MM.1S (cell line): Measurements from ENCODE around the gene CHSY1.

Experiments used
- DNase-seq: peaks from one replicate; pipeline ENCODE4 v3.0.0-alpha.2; 2015
- H2AFZ ChIP-seq: fragments of 300-600 bp; sonication (generic); 2 replicates; pipeline ENCODE4 v1.6.0; 2016; ENCODE audit warnings: antibody characterized with exemption, low read length
- H3F3A ChIP-seq: fragments of 300-600 bp; sonication (generic); 2 replicates; pipeline ENCODE4 v1.6.1; 2016; ENCODE audit warnings: mild to moderate bottlenecking, antibody characterized with exemption, low read length, moderate library complexity, mixed read lengths; ENCODE audit not compliant: insufficient read depth
- H3K27ac ChIP-seq: fragments of 300-600 bp; sonication (generic); 2 replicates; pipeline ENCODE4 v1.5.1; 2016; ENCODE audit warnings: mild to moderate bottlenecking, low read length
- H3K27me3 ChIP-seq: fragments of 300-600 bp; sonication (generic); replicated peaks from 2 replicates; pipeline ENCODE4 v1.6.0; 2016; ENCODE audit warnings: low read length; ENCODE audit not compliant: insufficient read depth
- H3K36me3 ChIP-seq: fragments of 300-600 bp; sonication (generic); replicated peaks from 2 replicates; pipeline ENCODE4 v1.6.1; 2016; ENCODE audit warnings: mild to moderate bottlenecking, low read length, mixed read lengths; ENCODE audit not compliant: insufficient read depth
- H3K4me1 ChIP-seq: fragments of 300-600 bp; sonication (generic); 2 replicates; pipeline ENCODE4 v1.6.1; 2016; ENCODE audit warnings: low read length, mixed read lengths
- H3K4me2 ChIP-seq: fragments of 300-600 bp; sonication (generic); 2 replicates; pipeline ENCODE4 v1.6.0; 2016; ENCODE audit warnings: low read depth, low read length
- H3K4me3 ChIP-seq: fragments of 300-600 bp; sonication (generic); 2 replicates; pipeline ENCODE4 v1.5.1; 2016; ENCODE audit warnings: low read length, mixed read lengths
- H3K79me2 ChIP-seq: fragments of 300-600 bp; sonication (generic); 2 replicates; pipeline ENCODE4 v1.6.1; 2016; ENCODE audit warnings: mixed run types, low read length, mixed read lengths
- H3K9ac ChIP-seq: fragments of 300-600 bp; sonication (generic); 2 replicates; pipeline ENCODE4 v1.6.1; 2016; ENCODE audit warnings: low read length, mixed read lengths
- H3K9me2 ChIP-seq: fragments of 300-600 bp; sonication (generic); replicated peaks from 2 replicates; pipeline ENCODE4 v1.6.1; 2016; ENCODE audit warnings: mild to moderate bottlenecking, low read length, mixed read lengths; ENCODE audit not compliant: insufficient read depth
- H3K9me3 ChIP-seq: fragments of 300-600 bp; sonication (generic); replicated peaks from 2 replicates; pipeline ENCODE4 v1.6.1; 2016; ENCODE audit warnings: mild to moderate bottlenecking, low read length, mixed read lengths; ENCODE audit not compliant: insufficient read depth
- H4K20me1 ChIP-seq: fragments of 300-600 bp; sonication (generic); 2 replicates; pipeline ENCODE4 v1.6.1; 2016; ENCODE audit warnings: mild to moderate bottlenecking, low read length, moderate library complexity, mixed read lengths; ENCODE audit not compliant: insufficient read depth
- EZH2 ChIP-seq: fragments of 300-600 bp; sonication (generic); optimal IDR thresholded peaks from 2 replicates; pipeline ENCODE3; 2017; ENCODE audit warnings: low read depth, mild to moderate bottlenecking, antibody characterized with exemption, low read length, mixed read lengths
- EZH2phosphoT487 ChIP-seq: fragments of 300-600 bp; sonication (generic); IDR thresholded peaks from 2 replicates; pipeline ENCODE4 v1.6.1; 2018; ENCODE audit warnings: antibody characterized with exemption, low read length
- TF ChIP-seq, protein P1 (sequence below): fragments of 300-600 bp; sonication (generic); IDR thresholded peaks from 2 replicates; pipeline ENCODE4 v1.5.1; 2016; ENCODE audit warnings: antibody characterized with exemption, low read length, mixed read lengths

Gene CHSY1

DNA sequence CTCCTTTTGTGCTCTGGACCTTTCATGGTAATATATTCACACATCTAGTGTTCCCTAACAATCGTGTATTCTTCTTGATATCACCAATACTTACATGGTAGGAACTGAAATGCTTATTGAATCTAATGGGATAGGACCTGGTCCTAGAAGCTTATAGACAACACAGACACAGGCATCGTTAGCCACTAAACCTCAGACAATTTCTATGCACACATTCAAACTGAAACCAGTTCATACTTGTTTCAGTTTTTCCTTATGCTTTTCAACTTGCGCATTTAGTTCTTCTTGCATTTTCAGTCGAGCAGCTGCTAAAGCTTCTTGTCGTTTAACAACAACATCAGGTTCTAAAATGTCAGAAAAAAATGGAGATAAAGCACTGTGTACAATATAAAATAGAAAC lies 23.2 kb upstream of the CHSY1 start:
- Histone ChIP-seq H3K4me2 (peak overlapping the region; percentile 75), H3K36me3 (peaks cover 40% of the 10 kb centered on the region), H3F3A (peaks cover 45% of the 10 kb centered on the region), H3K79me2 (peaks cover 49% of the 10 kb centered on the region), H3K9ac (peak overlapping the region; percentile 99), H3K27ac (peak overlapping the region; percentile 90), H3K9me3 (no peaks in the 10 kb centered on the region), H2AFZ (no peak overlapping the region), H3K9me2 (no peaks in the 10 kb centered on the region), H3K4me3 (peak overlapping the region; percentile 97; the same call in 1 of the 2 replicates), H4K20me1 (no peaks in the 10 kb centered on the region), H3K27me3 (no peaks in the 10 kb centered on the region), H3K4me1 (peaks cover 13% of the 10 kb centered on the region)
- TF ChIP-seq EZH2 (no peak), EZH2phosphoT487 (no peak)
- TF ChIP-seq, protein P1, sequence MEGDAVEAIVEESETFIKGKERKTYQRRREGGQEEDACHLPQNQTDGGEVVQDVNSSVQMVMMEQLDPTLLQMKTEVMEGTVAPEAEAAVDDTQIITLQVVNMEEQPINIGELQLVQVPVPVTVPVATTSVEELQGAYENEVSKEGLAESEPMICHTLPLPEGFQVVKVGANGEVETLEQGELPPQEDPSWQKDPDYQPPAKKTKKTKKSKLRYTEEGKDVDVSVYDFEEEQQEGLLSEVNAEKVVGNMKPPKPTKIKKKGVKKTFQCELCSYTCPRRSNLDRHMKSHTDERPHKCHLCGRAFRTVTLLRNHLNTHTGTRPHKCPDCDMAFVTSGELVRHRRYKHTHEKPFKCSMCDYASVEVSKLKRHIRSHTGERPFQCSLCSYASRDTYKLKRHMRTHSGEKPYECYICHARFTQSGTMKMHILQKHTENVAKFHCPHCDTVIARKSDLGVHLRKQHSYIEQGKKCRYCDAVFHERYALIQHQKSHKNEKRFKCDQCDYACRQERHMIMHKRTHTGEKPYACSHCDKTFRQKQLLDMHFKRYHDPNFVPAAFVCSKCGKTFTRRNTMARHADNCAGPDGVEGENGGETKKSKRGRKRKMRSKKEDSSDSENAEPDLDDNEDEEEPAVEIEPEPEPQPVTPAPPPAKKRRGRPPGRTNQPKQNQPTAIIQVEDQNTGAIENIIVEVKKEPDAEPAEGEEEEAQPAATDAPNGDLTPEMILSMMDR, result no peak
- DNase-seq, result peak; percentile 83

DNA sequence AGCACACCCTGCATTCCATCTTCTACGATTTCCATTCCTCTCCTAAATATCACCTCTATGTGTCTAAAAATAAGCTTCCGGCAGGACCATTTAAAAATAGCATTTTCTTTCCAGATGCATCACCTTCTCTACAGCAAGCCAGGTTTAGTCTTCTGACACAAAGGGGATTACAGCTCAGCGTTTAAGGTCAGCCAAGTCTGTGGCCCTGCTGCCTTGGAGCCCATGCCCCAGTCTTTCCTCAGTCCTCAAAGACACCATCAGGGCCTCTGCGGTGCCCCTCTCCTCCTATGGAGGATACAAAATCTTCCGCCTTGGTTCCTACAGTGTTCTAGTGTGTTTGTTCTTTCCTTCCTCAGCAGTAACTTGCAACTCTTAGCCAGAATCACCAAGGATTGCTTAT lies 21.7 kb upstream of the CHSY1 start:
- Histone ChIP-seq H3K9me2 (no peaks in the 10 kb centered on the region), H3K27ac (no peak overlapping the region), H3K4me2 (no peak overlapping the region), H3K36me3 (peaks cover 38% of the 10 kb centered on the region), H2AFZ (no peak overlapping the region), H3K79me2 (peaks cover 49% of the 10 kb centered on the region), H3K9me3 (no peaks in the 10 kb centered on the region), H3K9ac (no peak overlapping the region), H3K4me3 (no peak overlapping the region), H3K4me1 (peaks cover 13% of the 10 kb centered on the region), H3K27me3 (no peaks in the 10 kb centered on the region), H4K20me1 (no peaks in the 10 kb centered on the region), H3F3A (peaks cover 38% of the 10 kb centered on the region)
- no peak for DNase-seq
- TF ChIP-seq, protein P1, result no peak
- TF ChIP-seq EZH2, result no peak
- TF ChIP-seq EZH2phosphoT487, result no peak

DNA sequence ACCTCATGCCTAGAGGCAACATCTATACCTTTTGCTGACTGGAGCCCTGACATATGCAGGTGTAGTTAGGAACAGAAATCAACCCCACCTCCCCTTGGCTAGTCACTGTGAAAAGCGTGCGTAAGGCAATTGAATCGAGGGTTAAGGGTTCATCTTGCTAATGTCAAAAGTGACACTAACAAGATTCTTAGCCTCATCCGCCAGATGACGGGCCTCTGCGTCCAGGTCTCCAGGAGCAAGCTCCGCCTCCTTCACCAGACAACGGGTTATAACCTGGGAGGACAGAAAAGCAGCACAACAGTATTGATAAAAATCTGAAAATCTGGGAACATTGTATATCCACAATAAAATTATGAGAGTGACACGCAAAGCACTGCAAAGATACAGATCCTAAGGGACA lies 20.7 kb upstream of the CHSY1 start:
- Histone ChIP-seq H2AFZ (no peak overlapping the region), H4K20me1 (no peaks in the 10 kb centered on the region), H3K79me2 (peaks cover 49% of the 10 kb centered on the region), H3K4me2 (no peak overlapping the region), H3K9ac (no peak overlapping the region), H3K4me3 (no peak overlapping the region), H3K36me3 (peaks cover 38% of the 10 kb centered on the region), H3F3A (peaks cover 37% of the 10 kb centered on the region), H3K4me1 (peaks cover 13% of the 10 kb centered on the region), H3K27ac (no peak overlapping the region), H3K9me3 (no peaks in the 10 kb centered on the region), H3K9me2 (no peaks in the 10 kb centered on the region), H3K27me3 (no peaks in the 10 kb centered on the region)
- DNase-seq, result no peak
- TF ChIP-seq EZH2phosphoT487 (no peak), EZH2 (no peak)
- TF ChIP-seq, protein P1, result no peak
